Endothelial cell of umbilical vein (primary cell): ENCODE measurements around the gene PHKG2. TPM values are rescaled to one million over a fixed set of nuclear protein-coding genes. Genes with fewer than 3 reads are reported as not detected.
A peak's percentile ranks its signal among the peaks of the same experiment; 100 is the strongest.

Source experiments
- BruUV-seq: library from RNA; stranded (reverse); fragments of 400-500 nt; replicated peaks from 2 replicates; lab custom pipeline; 2021; lab: Mats Ljungman, UMichigan
- CTCF ChIA-PET: fragments of 300-600, 350-600 bp; sonication (Branson Sonifier 250); formaldehyde crosslinking; loops from one replicate; lab custom pipeline; 2021; ENCODE audit warnings: antibody characterized with exemption, inconsistent platforms; lab: Charles Lee
- POLR2A ChIA-PET: fragments of 300-600, 350-600 bp; sonication (Branson Sonifier 250); formaldehyde crosslinking; loops from one replicate; lab custom pipeline; 2021; ENCODE audit warnings: antibody characterized with exemption, inconsistent platforms; lab: Charles Lee
- DNase-seq: peaks from one replicate; pipeline ENCODE4 v3.0.0-alpha.2; 2011; ENCODE audit warnings: low read depth, low spot score
- FAIRE-seq: peaks from 2 replicates; lab custom pipeline; 2011; peaks lifted over from hg19 to GRCh38; lab: Jason Lieb, UNC
- H2AFZ ChIP-seq: 2 replicates; pipeline ENCODE4 v1.6.0; 2012; ENCODE audit warnings: low read depth, low read length, control low read depth, inconsistent platforms
- H3K27ac ChIP-seq: 2 replicates; pipeline ENCODE4 v1.5.1; 2011; ENCODE audit warnings: low read depth, mild to moderate bottlenecking, control low read depth, low read length, moderate library complexity; ENCODE audit not compliant: insufficient read depth
- H3K27me3 ChIP-seq, 2 experiments: 2 replicates each; pipeline versions ENCODE4 v1.6.0 to v1.6.1; 2011; ENCODE audit warnings: low read length in 2 of 2, mixed read lengths in 1 of 2; ENCODE audit not compliant: control insufficient read depth in 2 of 2, insufficient read depth in 2 of 2
- H3K36me3 ChIP-seq, 2 experiments: 2 replicates in 1 of 2; 3 replicates in 1 of 2; pipeline ENCODE4 v1.5.1; 2011; ENCODE audit warnings: low read length in 2 of 2, mild to moderate bottlenecking in 1 of 2, moderate library complexity in 1 of 2; ENCODE audit not compliant: control insufficient read depth in 2 of 2, insufficient read depth in 2 of 2; ENCODE audit errors: extremely low read depth in 1 of 2
- H3K4me1 ChIP-seq: 3 replicates; pipeline ENCODE4 v1.5.1; 2011; ENCODE audit warnings: mild to moderate bottlenecking, low read length; ENCODE audit not compliant: control insufficient read depth, insufficient read depth; ENCODE audit errors: extremely low read depth
- H3K4me2 ChIP-seq: 2 replicates; pipeline ENCODE4 v1.6.1; 2011; ENCODE audit warnings: low read length, control low read depth, mixed read lengths; ENCODE audit not compliant: insufficient read depth
- H3K4me3 ChIP-seq, 3 experiments: fragments of 200-600 bp in 1 of 3; sonication (generic), shearing (Covaris generic) in 1 of 3; replicated peaks in 1 of 3; 2 replicates each; pipeline ENCODE4 v1.5.1; 2011 to 2016; ENCODE audit warnings: control low read depth in 3 of 3, low read length in 3 of 3, mild to moderate bottlenecking in 2 of 3, inconsistent platforms in 1 of 3, low read depth in 1 of 3, moderate library complexity in 1 of 3; ENCODE audit not compliant: insufficient read depth in 1 of 3
- H3K79me2 ChIP-seq: 2 replicates; pipeline ENCODE4 v1.6.0; 2012; ENCODE audit warnings: low read length, inconsistent platforms; ENCODE audit not compliant: control insufficient read depth, insufficient read depth
- H3K9ac ChIP-seq: replicated peaks from 2 replicates; pipeline ENCODE3; 2011; ENCODE audit warnings: low read length, control low read depth; ENCODE audit not compliant: insufficient read depth; ENCODE audit errors: extremely low read depth
- H3K9me1 ChIP-seq: replicated peaks from 3 replicates; pipeline ENCODE4 v1.6.0; 2011; ENCODE audit warnings: mild to moderate bottlenecking, low read length; ENCODE audit not compliant: control insufficient read depth, insufficient read depth; ENCODE audit errors: extremely low read depth
- H3K9me3 ChIP-seq: replicated peaks from 2 replicates; pipeline ENCODE4 v1.5.1; 2012; ENCODE audit warnings: low read length, inconsistent platforms; ENCODE audit not compliant: control insufficient read depth, insufficient read depth
- H4K20me1 ChIP-seq: replicated peaks from 2 replicates; pipeline ENCODE3; 2011; ENCODE audit warnings: mild to moderate bottlenecking, low read length; ENCODE audit not compliant: control insufficient read depth, insufficient read depth; ENCODE audit errors: extremely low read depth
- CTCF ChIP-seq, 2 donors: IDR thresholded peaks; 1 replicate in 1 of 2; 2 replicates in 1 of 2; pipeline ENCODE4 v1.5.1; 2011; ENCODE audit warnings: low read length in 2 of 2, mild to moderate bottlenecking in 2 of 2, moderate library complexity in 2 of 2, control low read depth in 1 of 2, inconsistent platforms in 1 of 2, low read depth in 1 of 2; ENCODE audit not compliant: insufficient read depth in 1 of 2; ENCODE audit errors: extremely low read depth in 1 of 2
- EZH2 ChIP-seq: IDR thresholded peaks from 2 replicates; pipeline ENCODE4 v1.6.1; 2012; ENCODE audit warnings: borderline replicate concordance, low read depth, mild to moderate bottlenecking, moderate library complexity, low read length, inconsistent platforms; ENCODE audit not compliant: severe bottlenecking
- FOS ChIP-seq: IDR thresholded peaks from 2 replicates; pipeline ENCODE4 v1.6.1; 2011; ENCODE audit warnings: mild to moderate bottlenecking, low read length, moderate library complexity, borderline replicate concordance; ENCODE audit not compliant: insufficient read depth
- GATA2 ChIP-seq: IDR thresholded peaks from 2 replicates; pipeline ENCODE4 v1.7.0; 2011; ENCODE audit warnings: low read depth, mild to moderate bottlenecking, moderate library complexity, mixed read lengths, low read length; ENCODE audit not compliant: insufficient read length, insufficient read depth
- JUN ChIP-seq: IDR thresholded peaks from 2 replicates; pipeline ENCODE4 v1.6.1; 2011; ENCODE audit warnings: borderline replicate concordance, low read depth; ENCODE audit not compliant: insufficient read length, insufficient read depth
- MAX ChIP-seq: IDR thresholded peaks from 2 replicates; pipeline ENCODE4 v1.6.1; 2011; ENCODE audit not compliant: insufficient read depth, insufficient read length
- MYC ChIP-seq: IDR thresholded peaks from one replicate; pipeline ENCODE4 v1.6.1; 2011; ENCODE audit warnings: mild to moderate bottlenecking, low read depth, low read length
- POLR2A ChIP-seq: IDR thresholded peaks from 2 replicates; pipeline ENCODE4 v1.6.1; 2012; ENCODE audit warnings: low read depth, mild to moderate bottlenecking, control low read depth, low read length
- POLR2AphosphoS5 ChIP-seq: IDR thresholded peaks from 2 replicates; pipeline ENCODE4 v1.6.1; 2012; ENCODE audit warnings: low read depth, mild to moderate bottlenecking, control low read depth, low read length, moderate library complexity; ENCODE audit not compliant: insufficient read depth
- dilution Hi-C: fragments of 300-500 bp; cut with MboI; formaldehyde crosslinking; loops from one replicate; pipeline ENCODE4 v1.15.0; 2019; ENCODE audit warnings: low sequenced_read_pairs; ENCODE audit not compliant: extremely low pct_ligation_motif_present
- intact Hi-C: fragments of 100-400 bp; cut with micrococcal nuclease; formaldehyde crosslinking; loops from one replicate; pipeline ENCODE4 v1.10.0; 2022
- polyA plus RNA-seq, 4 experiments: library from polyadenylated mRNA; depleted of rRNA in 3 of 4; stranded (reverse) in 3 of 4; unstranded in 1 of 4; fragments of >200 nt; gene quantifications; 2 replicates each; pipeline versions ENCODE4 v1.2.1 to v1.2.3, GENCODE V29; 2011 to 2012; ENCODE audit warnings: missing spikeins in 1 of 4
- total RNA-seq: library from RNA; stranded (reverse); gene quantifications from 2 replicates; pipeline ENCODE4 v1.2.3, GENCODE V29; 2021

PHKG2 gene
- total and polyA plus RNA-seq, 2 donors (not counting 3 experiments of a cell fraction or from before 2014, with no cell fraction given), result 33.0 to 48.8 TPM

- intact Hi-C loops, result loop anchor here (2.0 kb wide), 1 partner anchor 74 kb away; no protein-coding TSS in a partner anchor
- Histone ChIP-seq H3K9me1 (no peaks in the 10 kb centered on the region), H3K4me1 (peaks cover 20% of the 10 kb centered on the region), H4K20me1 (no peaks in the 10 kb centered on the region), H3K4me2 (peak overlapping the region; percentile 34), H3K27me3 (no peaks in the 10 kb centered on the region), H3K9ac (peak overlapping the region; percentile 49), H3K36me3 (peaks cover 19 to 40% of the 10 kb centered on the region in 2 experiments), H3K9me3 (no peaks in the 10 kb centered on the region), H2AFZ (no peak overlapping the region), H3K27ac (peak overlapping the region; percentile 83), H3K4me3 (no peak overlapping the region), H3K79me2 (no peaks in the 10 kb centered on the region)
- DNase-seq (peak; percentile 19), FAIRE-seq (peak; percentile 67)
- CTCF ChIA-PET, result interaction anchor here (0.8 to 1.4 kb wide), 2 partner anchors 9 to 22 kb away, joined by 3 to 5 read pairs; no protein-coding TSS in a partner anchor
- dilution Hi-C loops, result no loop called here
- POLR2A ChIA-PET, result no interaction called here
- no TSS peak for BruUV-seq
- TF ChIP-seq MYC (no peak), POLR2AphosphoS5 (no peak), EZH2 (no peak), FOS (no peak), CTCF (IDR thresholded peaks at IDR 0.05; ENCODE audit: extremely low read depth in 1 of 2, insufficient read depth in 1 of 2, low read depth in 1 of 2, low read length in 2 of 2) (no peak), POLR2A (no peak), MAX (no peak), JUN (no peak), GATA2 (no peak)
Observed at GRCh38 chr16:30740364-30741251, 7.6 kb upstream of the PHKG2 start.
